Neural progenitor cell (in vitro differentiated cells): ENCODE data around the gene CTLA4. TPM values are rescaled to one million over a fixed set of nuclear protein-coding genes. Genes with fewer than 3 reads are reported as not detected.

Source experiments
- DNase-seq: peaks from one replicate; pipeline ENCODE4 v3.0.0-alpha.2; 2016; ENCODE audit warnings: low spot score
- H2AFZ ChIP-seq: fragments of 200-600 bp; sonication (generic); replicated peaks from 2 replicates; pipeline ENCODE4 v1.6.1; 2016; ENCODE audit warnings: antibody characterized with exemption
- H3F3A ChIP-seq: fragments of 200-600 bp; sonication (generic); 2 replicates; pipeline ENCODE4 v1.6.1; 2016; ENCODE audit warnings: antibody characterized with exemption, low read depth
- H3K27ac ChIP-seq: fragments of 200-600 bp; sonication (generic); 2 replicates; pipeline ENCODE4 v1.5.1; 2016; ENCODE audit warnings: mild to moderate bottlenecking
- H3K27me3 ChIP-seq: fragments of 200-600 bp; sonication (generic); 2 replicates; pipeline ENCODE4 v1.6.1; 2016; ENCODE audit warnings: mild to moderate bottlenecking, moderate library complexity
- H3K36me3 ChIP-seq: fragments of 200-600 bp; sonication (generic); 2 replicates; pipeline ENCODE4 v1.5.1; 2016
- H3K4me1 ChIP-seq: fragments of 200-600 bp; sonication (generic); 2 replicates; pipeline ENCODE4 v1.6.1; 2016; ENCODE audit warnings: mixed run types
- H3K4me2 ChIP-seq: fragments of 200-600 bp; sonication (generic); 2 replicates; pipeline ENCODE4 v1.6.1; 2016
- H3K4me3 ChIP-seq: fragments of 200-600 bp; sonication (generic); 2 replicates; pipeline ENCODE4 v1.5.1; 2016
- H3K79me2 ChIP-seq: fragments of 200-600 bp; sonication (generic); 2 replicates; pipeline ENCODE4 v1.6.1; 2016; ENCODE audit warnings: low read depth
- H3K9ac ChIP-seq: fragments of 200-600 bp; sonication (generic); 2 replicates; pipeline ENCODE4 v1.6.1; 2016
- H3K9me3 ChIP-seq: fragments of 200-600 bp; sonication (generic); 2 replicates; pipeline ENCODE4 v1.5.1; 2016; ENCODE audit warnings: low read depth
- H4K20me1 ChIP-seq: fragments of 200-600 bp; sonication (generic); 2 replicates; pipeline ENCODE4 v1.6.1; 2016; ENCODE audit warnings: low read depth
- H3K27ac Mint-ChIP-seq: 3 replicates; pipeline ENCODE4 v1.8.0; 2021; ENCODE audit warnings: mixed read lengths
- H3K27me3 Mint-ChIP-seq: 2 replicates; pipeline ENCODE4 v1.8.0; 2022; ENCODE audit warnings: low read depth, mild to moderate bottlenecking, inconsistent platforms, moderate library complexity, mixed read lengths; ENCODE audit not compliant: insufficient read depth
- H3K36me3 Mint-ChIP-seq: 3 replicates; pipeline ENCODE4 v1.8.0; 2021; ENCODE audit warnings: mixed read lengths
- H3K4me1 Mint-ChIP-seq: 3 replicates; pipeline ENCODE4 v1.8.0; 2021; ENCODE audit warnings: mixed read lengths
- H3K4me3 Mint-ChIP-seq: 3 replicates; pipeline ENCODE4 v1.8.0; 2021; ENCODE audit warnings: mild to moderate bottlenecking, moderate library complexity, mixed read lengths
- H3K9me3 Mint-ChIP-seq: 3 replicates; pipeline ENCODE4 v1.8.0; 2020; ENCODE audit warnings: mixed read lengths
- CTCF ChIP-seq: fragments of 200-600 bp; sonication (generic); IDR thresholded peaks from 2 replicates; pipeline ENCODE4 v1.5.1; 2017; ENCODE audit warnings: antibody characterized with exemption, mild to moderate bottlenecking
- EZH2 ChIP-seq: fragments of 200-600 bp; sonication (generic); IDR thresholded peaks from 2 replicates; pipeline ENCODE4 v1.6.1; 2017; ENCODE audit warnings: antibody characterized with exemption, mild to moderate bottlenecking, moderate library complexity
- EZH2phosphoT487 ChIP-seq: fragments of 200-600 bp; sonication (generic); IDR thresholded peaks from 2 replicates; pipeline ENCODE4 v1.6.1; 2017; ENCODE audit warnings: antibody characterized with exemption
- total RNA-seq: library from RNA; depleted of rRNA; stranded (reverse); fragments of >200 nt; gene quantifications from 2 replicates; pipeline ENCODE4 v1.2.3, GENCODE V29; 2015; ENCODE audit warnings: low replicate concordance

Gene CTLA4
- total RNA-seq, 1 donor from 2014 or later: not detected

- H3K4me1 ChIP-seq: no peaks in the 10 kb centered on the region
- no peak overlapping the region for H3K27ac Mint-ChIP-seq
Measured at GRCh38 chr2:203859030-203859789, 8.4 kb upstream of the CTLA4 start.

DNA sequence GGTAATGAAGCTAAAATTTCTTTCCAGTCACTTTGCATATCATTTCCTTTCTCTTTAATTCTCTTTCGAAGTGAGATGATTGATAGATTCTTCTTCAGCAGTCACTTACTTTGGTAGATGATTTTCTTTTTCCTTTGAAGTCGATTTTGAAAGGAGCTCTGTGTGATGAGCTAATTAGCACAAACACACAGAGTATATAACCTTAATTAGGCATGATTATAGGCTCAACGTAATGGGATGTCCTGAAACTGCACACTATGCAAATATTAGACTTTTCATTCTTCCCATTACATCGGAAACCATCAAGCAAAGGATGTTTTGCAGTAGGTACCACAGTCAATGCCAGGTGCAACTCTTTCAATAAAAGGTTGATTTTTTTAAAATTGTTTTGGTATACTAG is 6.4 kb upstream of the CTLA4 start:
- Histone ChIP-seq H3K27me3 (no peaks in the 10 kb centered on the region), H2AFZ (no peak overlapping the region), H3K79me2 (no peaks in the 10 kb centered on the region), H3K9ac (no peak overlapping the region), H3K27ac (no peak overlapping the region), H3K4me3 (no peak overlapping the region), H3K4me1 (no peaks in the 10 kb centered on the region), H3F3A (no peaks in the 10 kb centered on the region), H3K9me3 (no peaks in the 10 kb centered on the region), H3K36me3 (no peaks in the 10 kb centered on the region), H4K20me1 (no peaks in the 10 kb centered on the region), H3K4me2 (no peak overlapping the region)
- Mint-ChIP-seq H3K4me3 (no peak overlapping the region), H3K27ac (no peak overlapping the region), H3K9me3 (no peaks in the 10 kb centered on the region), H3K36me3 (no peaks in the 10 kb centered on the region), H3K4me1 (no peaks in the 10 kb centered on the region), H3K27me3 (no peaks in the 10 kb centered on the region)
- TF ChIP-seq EZH2phosphoT487 (no peak), EZH2 (no peak), CTCF (no peak)
- DNase-seq: no peak

More at GRCh38 chr2:203859030-203859789, 8.4 kb upstream of the CTLA4 start:
- Histone ChIP-seq H3K79me2 (no peaks in the 10 kb centered on the region), H2AFZ (no peak overlapping the region), H3K27ac (no peak overlapping the region), H3K36me3 (no peaks in the 10 kb centered on the region), H3F3A (no peaks in the 10 kb centered on the region), H3K9me3 (no peaks in the 10 kb centered on the region), H4K20me1 (no peaks in the 10 kb centered on the region), H3K4me3 (no peak overlapping the region), H3K27me3 (no peaks in the 10 kb centered on the region), H3K9ac (no peak overlapping the region), H3K4me2 (no peak overlapping the region)
- TF ChIP-seq CTCF: no peak
- TF ChIP-seq EZH2: no peak
- TF ChIP-seq EZH2phosphoT487: no peak
- no peaks in the 10 kb centered on the region for H3K27me3 Mint-ChIP-seq
- no peaks in the 10 kb centered on the region for H3K4me1 Mint-ChIP-seq
- DNase-seq: no peak
- no peak overlapping the region for H3K4me3 Mint-ChIP-seq
- no peaks in the 10 kb centered on the region for H3K36me3 Mint-ChIP-seq
- no peaks in the 10 kb centered on the region for H3K9me3 Mint-ChIP-seq

DNA sequence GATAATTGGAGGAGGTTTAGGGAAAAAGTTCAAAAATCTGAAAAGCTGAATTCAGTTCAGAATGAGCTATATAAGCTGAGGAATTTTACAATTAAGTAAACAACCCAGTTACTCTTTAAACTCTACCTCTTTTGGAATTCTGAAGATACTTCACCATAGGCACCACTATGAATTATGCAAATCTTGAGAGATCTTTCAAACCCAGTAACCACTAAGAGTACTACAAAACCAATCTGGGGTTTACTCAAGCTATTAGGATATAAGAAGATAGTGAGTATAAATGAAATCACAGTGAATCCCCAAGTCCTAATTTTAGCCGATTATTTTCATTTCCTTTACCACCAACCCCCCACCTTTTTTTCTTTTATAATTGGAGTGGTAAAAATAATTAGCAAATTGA is 6.0 kb upstream of the CTLA4 start:
- peaks cover under 1% of the 10 kb centered on the region for H3K27me3 Mint-ChIP-seq

More for the DNA sequence above, 6.0 kb upstream of the CTLA4 start:
- H3K4me1 Mint-ChIP-seq: no peaks in the 10 kb centered on the region
- TF ChIP-seq EZH2: no peak
- no peak for TF ChIP-seq EZH2phosphoT487
- no peak for TF ChIP-seq CTCF
- no peak overlapping the region for H3K4me3 ChIP-seq
- H3K36me3 Mint-ChIP-seq: no peaks in the 10 kb centered on the region
- H4K20me1 ChIP-seq: no peaks in the 10 kb centered on the region
- H3K27ac Mint-ChIP-seq: no peak overlapping the region
- no peaks in the 10 kb centered on the region for H3K4me1 ChIP-seq
- H3K9me3 Mint-ChIP-seq: no peaks in the 10 kb centered on the region
- no peaks in the 10 kb centered on the region for H3K27me3 ChIP-seq
- H3K4me2 ChIP-seq: no peak overlapping the region
- no peaks in the 10 kb centered on the region for H3K36me3 ChIP-seq
- no peak overlapping the region for H3K27ac ChIP-seq
- no peaks in the 10 kb centered on the region for H3K9me3 ChIP-seq
- H3K4me3 Mint-ChIP-seq: no peak overlapping the region
- H2AFZ ChIP-seq: no peak overlapping the region
- H3K79me2 ChIP-seq: no peaks in the 10 kb centered on the region
- H3K9ac ChIP-seq: no peak overlapping the region
- DNase-seq: no peak
- no peaks in the 10 kb centered on the region for H3F3A ChIP-seq
